ENCODE results near the gene KCNN3. TPM values are rescaled to one million over a fixed set of nuclear protein-coding genes. Genes with fewer than 3 reads are reported as not detected.
"Not testable (repeated sequence)": the region's sequence is repeated elsewhere in the genome, so short reads cannot be mapped to it uniquely, and the experiment has no call there.

The KCNN3 gene
- total RNA-seq, 1 experiment from 2014 or later, result 0.73 TPM

- POLR2A ChIA-PET (ENCODE audit: low non-redundant PET), result no interaction called here
- Histone ChIP-seq H3K9me3 (ENCODE audit: low read depth, low read length, poor library complexity, severe bottlenecking) (no peaks in the 10 kb centered on the region), H3K4me1 (ENCODE audit: insufficient read depth, low read length, poor library complexity, severe bottlenecking) (no peaks in the 10 kb centered on the region), H3K4me3 (ENCODE audit: low read depth, low read length, poor library complexity, severe bottlenecking) (no peak overlapping the region), H3K27me3 (replicated peaks; ENCODE audit: insufficient read depth, low read depth, low read length, poor library complexity) (no peaks in the 10 kb centered on the region), H3K27ac (ENCODE audit: low read depth, low read length, poor library complexity, severe bottlenecking) (no peak overlapping the region), H3K36me3 (ENCODE audit: insufficient read depth, low read length, poor library complexity, severe bottlenecking) (no peaks in the 10 kb centered on the region)
- no peak for DNase-seq (ENCODE audit: low spot score)
- CTCF ChIA-PET, result no interaction called here
- TF ChIP-seq EZH2 (IDR thresholded peaks at IDR 0.05; ENCODE audit: borderline replicate concordance, low read depth, low read length, poor library complexity, severe bottlenecking), result no peak
- no peak for TF ChIP-seq CTCF (conservative IDR thresholded peaks at IDR 0.05; ENCODE audit: low read depth, low read length)
- intact Hi-C loops (cut with micrococcal nuclease; ENCODE audit: unreplicated experiment), result no loop called here
- BruUV-seq (replicated peaks), result no TSS peak
These were observed 41.8 kb upstream of the KCNN3 start for GRCh38 chr1:154911691-154912550.

GRCh38 chr1:154910851-154911250, 40.8 kb upstream of the KCNN3 start:
- BruUV-seq (replicated peaks), result no TSS peak
- TF ChIP-seq CTCF (conservative IDR thresholded peaks at IDR 0.05; ENCODE audit: low read depth, low read length) (no peak), EZH2 (IDR thresholded peaks at IDR 0.05; ENCODE audit: borderline replicate concordance, low read depth, low read length, poor library complexity, severe bottlenecking) (no peak)
- Histone ChIP-seq H3K27me3 (replicated peaks; ENCODE audit: insufficient read depth, low read depth, low read length, poor library complexity) (no peaks in the 10 kb centered on the region), H3K4me3 (ENCODE audit: low read depth, low read length, poor library complexity, severe bottlenecking) (no peak overlapping the region), H3K36me3 (ENCODE audit: insufficient read depth, low read length, poor library complexity, severe bottlenecking) (no peaks in the 10 kb centered on the region), H3K9me3 (ENCODE audit: low read depth, low read length, poor library complexity, severe bottlenecking) (no peaks in the 10 kb centered on the region), H3K4me1 (ENCODE audit: insufficient read depth, low read length, poor library complexity, severe bottlenecking) (no peaks in the 10 kb centered on the region), H3K27ac (ENCODE audit: low read depth, low read length, poor library complexity, severe bottlenecking) (no peak overlapping the region)
- intact Hi-C loops (cut with micrococcal nuclease; ENCODE audit: unreplicated experiment), result no loop called here
- no peak for DNase-seq (ENCODE audit: low spot score)
- POLR2A ChIA-PET (ENCODE audit: low non-redundant PET), result no interaction called here
- CTCF ChIA-PET, result no interaction called here

- Histone ChIP-seq H3K4me3 (ENCODE audit: low read depth, low read length, poor library complexity, severe bottlenecking) (no peak overlapping the region), H3K9me3 (ENCODE audit: low read depth, low read length, poor library complexity, severe bottlenecking) (no peaks in the 10 kb centered on the region), H3K27ac (ENCODE audit: low read depth, low read length, poor library complexity, severe bottlenecking) (no peak overlapping the region), H3K36me3 (ENCODE audit: insufficient read depth, low read length, poor library complexity, severe bottlenecking) (no peaks in the 10 kb centered on the region), H3K4me1 (ENCODE audit: insufficient read depth, low read length, poor library complexity, severe bottlenecking) (no peaks in the 10 kb centered on the region), H3K27me3 (replicated peaks; ENCODE audit: insufficient read depth, low read depth, low read length, poor library complexity) (no peaks in the 10 kb centered on the region)
- intact Hi-C loops (cut with micrococcal nuclease; ENCODE audit: unreplicated experiment), result no loop called here
- DNase-seq (ENCODE audit: low spot score), result no peak
- POLR2A ChIA-PET (ENCODE audit: low non-redundant PET), result no interaction called here
- CTCF ChIA-PET, result no interaction called here
- TF ChIP-seq CTCF (conservative IDR thresholded peaks at IDR 0.05; ENCODE audit: low read depth, low read length) (no peak), EZH2 (IDR thresholded peaks at IDR 0.05; ENCODE audit: borderline replicate concordance, low read depth, low read length, poor library complexity, severe bottlenecking) (no peak)
- no TSS peak for BruUV-seq (replicated peaks)
These were observed 38.9 kb upstream of the KCNN3 start for GRCh38 chr1:154908937-154909336.

- H3K4me1 ChIP-seq (ENCODE audit: insufficient read depth, low read length, poor library complexity, severe bottlenecking); BruUV-seq (replicated peaks); CTCF ChIA-PET; H3K27me3 ChIP-seq (replicated peaks; ENCODE audit: insufficient read depth, low read depth, low read length, poor library complexity); H3K4me3 ChIP-seq (ENCODE audit: low read depth, low read length, poor library complexity, severe bottlenecking); POLR2A ChIA-PET (ENCODE audit: low non-redundant PET); intact Hi-C loops (cut with micrococcal nuclease; ENCODE audit: unreplicated experiment); H3K36me3 ChIP-seq (ENCODE audit: insufficient read depth, low read length, poor library complexity, severe bottlenecking); H3K27ac ChIP-seq (ENCODE audit: low read depth, low read length, poor library complexity, severe bottlenecking); H3K9me3 ChIP-seq (ENCODE audit: low read depth, low read length, poor library complexity, severe bottlenecking); DNase-seq (ENCODE audit: low spot score): not testable (repeated sequence)
These were observed 38.0 kb upstream of the KCNN3 start for GRCh38 chr1:154908129-154908528.
